SK-N-SH (cell line): Measurements from ENCODE around the gene CIITA. TPM values are rescaled to one million over a fixed set of nuclear protein-coding genes. Genes with fewer than 3 reads are reported as not detected.
"Not testable (repeated sequence)": the region's sequence is repeated elsewhere in the genome, so short reads cannot be mapped to it uniquely, and the experiment has no call there.

Experiments used
- CTCF ChIA-PET: fragments of 300-600, 350-600 bp; formaldehyde crosslinking; extraction: SDS; loops from one replicate; lab custom pipeline; 2021; lab: Yijun Ruan, JAX
- POLR2A ChIA-PET: fragments of 350-600 bp; sonication (Branson Sonifier 250); formaldehyde crosslinking; extraction: SDS; loops from one replicate; lab custom pipeline; 2020; ENCODE audit warnings: antibody characterized with exemption, inconsistent platforms; lab: Yijun Ruan, JAX
- DNase-seq: peaks from one replicate; pipeline ENCODE4 v3.0.0; 2012
- H2AFZ ChIP-seq: fragments of 200-600 bp; sonication (generic); 2 replicates; pipeline ENCODE4 v1.8.1; 2016; ENCODE audit warnings: antibody characterized with exemption, mild to moderate bottlenecking, low read depth
- H3F3A ChIP-seq: fragments of 200-600 bp; sonication (generic); replicated peaks from 2 replicates; pipeline ENCODE3; 2016; ENCODE audit warnings: antibody characterized with exemption, mild to moderate bottlenecking; ENCODE audit not compliant: insufficient read depth
- H3K27ac ChIP-seq, 2 experiments: fragments of 200-500 bp in 1 of 2; fragments of 200-600 bp in 1 of 2; sonication (Bioruptor generic) in 1 of 2; sonication (generic), shearing (Covaris generic) in 1 of 2; 2 replicates each; pipeline versions ENCODE4 v1.5.1 to v1.6.1; 2014 to 2016; ENCODE audit warnings: low read depth in 2 of 2, inconsistent platforms in 1 of 2, low read length in 1 of 2, mild to moderate bottlenecking in 1 of 2, mixed read lengths in 1 of 2
- H3K27me3 ChIP-seq: fragments of 200-600 bp; sonication (generic), shearing (Covaris generic); 2 replicates; pipeline ENCODE4 v1.6.1; 2016; ENCODE audit warnings: mixed run types; ENCODE audit not compliant: insufficient read depth
- H3K36me3 ChIP-seq, 2 experiments: fragments of 200-500 bp in 1 of 2; fragments of 200-600 bp in 1 of 2; sonication (Bioruptor generic) in 1 of 2; sonication (generic) in 1 of 2; replicated peaks in 1 of 2; 2 replicates each; pipeline versions ENCODE3 to v1.5.1; 2014 to 2016; ENCODE audit warnings: low read length in 1 of 2, mild to moderate bottlenecking in 1 of 2; ENCODE audit not compliant: insufficient read depth in 2 of 2, control insufficient read depth in 1 of 2
- H3K4me1 ChIP-seq, 2 experiments: fragments of 200-500 bp in 1 of 2; fragments of 200-600 bp in 1 of 2; sonication (Bioruptor generic) in 1 of 2; sonication (generic), shearing (Covaris generic) in 1 of 2; 2 replicates each; pipeline versions ENCODE4 v1.5.1 to v1.6.1; 2014 to 2016; ENCODE audit warnings: low read depth in 1 of 2, low read length in 1 of 2, mixed run types in 1 of 2; ENCODE audit not compliant: insufficient read depth in 2 of 2, control insufficient read depth in 1 of 2
- H3K4me2 ChIP-seq: fragments of 200-600 bp; sonication (generic), shearing (Covaris generic); 2 replicates; pipeline ENCODE4 v1.6.1; 2017; ENCODE audit warnings: mixed run types
- H3K4me3 ChIP-seq, 2 experiments: fragments of 200-500 bp in 1 of 2; fragments of 200-600 bp in 1 of 2; sonication (Bioruptor generic) in 1 of 2; sonication (generic), shearing (Covaris generic) in 1 of 2; 2 replicates each; pipeline versions ENCODE4 v1.5.1 to v1.8.1; 2014 to 2016; ENCODE audit warnings: low read depth in 2 of 2, inconsistent platforms in 1 of 2, low read length in 1 of 2, mild to moderate bottlenecking in 1 of 2, mixed read lengths in 1 of 2, moderate library complexity in 1 of 2
- H3K79me2 ChIP-seq: fragments of 200-600 bp; sonication (generic); 2 replicates; pipeline ENCODE4 v1.8.1; 2017; ENCODE audit warnings: mild to moderate bottlenecking; ENCODE audit not compliant: insufficient read depth
- H3K9ac ChIP-seq: fragments of 200-600 bp; sonication (generic); 2 replicates; pipeline ENCODE4 v1.6.1; 2017; ENCODE audit warnings: mixed run types
- H3K9me2 ChIP-seq: fragments of 200-600 bp; sonication (generic); 2 replicates; pipeline ENCODE4 v1.6.1; 2017; ENCODE audit warnings: mixed run types
- H3K9me3 ChIP-seq: fragments of 200-600 bp; sonication (generic); 2 replicates; pipeline ENCODE4 v1.6.1; 2017; ENCODE audit warnings: mixed run types, mild to moderate bottlenecking, moderate library complexity
- H4K20me1 ChIP-seq: fragments of 200-600 bp; sonication (generic); 2 replicates; pipeline ENCODE4 v1.6.1; 2017; ENCODE audit warnings: mild to moderate bottlenecking, mixed run types; ENCODE audit not compliant: insufficient read depth
- CTCF ChIP-seq: fragments of 200-600 bp; sonication (generic); IDR thresholded peaks from 2 replicates; pipeline ENCODE4 v1.6.1; 2017; ENCODE audit warnings: antibody characterized with exemption, mild to moderate bottlenecking, moderate library complexity
- ELF1 ChIP-seq: IDR thresholded peaks from 2 replicates; pipeline ENCODE4 v1.4.0; 2012
- EZH2phosphoT487 ChIP-seq: fragments of 200-600 bp; sonication (generic); IDR thresholded peaks from 2 replicates; pipeline ENCODE4 v1.6.1; 2017; ENCODE audit warnings: low read depth, mixed run types, mild to moderate bottlenecking, antibody characterized with exemption, moderate library complexity, borderline replicate concordance
- FOSL2 ChIP-seq: IDR thresholded peaks from 2 replicates; pipeline ENCODE4 v1.4.0; 2012; ENCODE audit warnings: low read depth, mild to moderate bottlenecking, moderate library complexity, borderline replicate concordance
- FOXJ3 ChIP-seq: sonication (generic); formaldehyde crosslinking; IDR thresholded peaks from 2 replicates; pipeline ENCODE4 v1.5.1; 2020; ENCODE audit warnings: mild to moderate bottlenecking, missing genetic modification reagents
- GABPA ChIP-seq: IDR thresholded peaks from 2 replicates; pipeline ENCODE4 v1.4.0; 2012; ENCODE audit warnings: low read depth, mild to moderate bottlenecking
- IRF3 ChIP-seq: fragments of 150-350 bp; IDR thresholded peaks from 2 replicates; pipeline ENCODE4 v1.6.1; 2016; ENCODE audit warnings: mild to moderate bottlenecking, low read depth, low read length
- MEF2A ChIP-seq: IDR thresholded peaks from 2 replicates; pipeline ENCODE4 v1.4.0; 2012; ENCODE audit warnings: low read depth, borderline replicate concordance
- NFIC ChIP-seq: IDR thresholded peaks from 2 replicates; pipeline ENCODE4 v1.4.0; 2012; ENCODE audit warnings: borderline replicate concordance
- NRF1 ChIP-seq: IDR thresholded peaks from 2 replicates; pipeline ENCODE4 v1.6.1; 2012; ENCODE audit warnings: low read depth, mild to moderate bottlenecking, low read length
- REST ChIP-seq: IDR thresholded peaks from 2 replicates; pipeline ENCODE4 v1.6.1; 2012; ENCODE audit warnings: mild to moderate bottlenecking, low read depth, low read length, moderate library complexity
- TCF12 ChIP-seq: IDR thresholded peaks from 2 replicates; pipeline ENCODE4 v1.4.0; 2012
- USF2 ChIP-seq: fragments of 150-350 bp; IDR thresholded peaks from 2 replicates; pipeline ENCODE4 v1.6.1; 2017; ENCODE audit warnings: antibody characterized with exemption, low read length, low read depth, borderline replicate concordance
- YY1 ChIP-seq: IDR thresholded peaks from 2 replicates; pipeline ENCODE4 v1.4.0; 2012; ENCODE audit warnings: low read depth, mild to moderate bottlenecking
- WGBS: methylation state at CpG from one replicate; pipeline ENCODE4 v1.1.6; 2017; ENCODE audit warnings: low lambda C conversion rate; 5-methylcytosine and 5-hydroxymethylcytosine counted together
- polyA plus RNA-seq, 3 experiments: library from polyadenylated mRNA; depleted of rRNA; stranded (reverse); fragments of >200 nt; gene quantifications; 2 replicates each; pipeline ENCODE4 v1.2.3, GENCODE V29; 2012

Gene CIITA
- polyA plus RNA-seq, 1 of the 3 experiments (the other 2 are of a cell fraction): 0.23 TPM

- H3K9me3 ChIP-seq, H2AFZ ChIP-seq, H3K79me2 ChIP-seq, H3K27ac ChIP-seq, POLR2A ChIA-PET, H3K9me2 ChIP-seq, H3K9ac ChIP-seq, H3K4me2 ChIP-seq, H3K4me3 ChIP-seq, H3K27me3 ChIP-seq, H4K20me1 ChIP-seq, DNase-seq: not testable (repeated sequence)
- Histone ChIP-seq H3K4me1 (peaks cover 7 to 14% of the 10 kb centered on the region in 2 experiments), H3K36me3 (peaks cover 9 to 28% of the 10 kb centered on the region in 2 experiments), H3F3A (peaks cover 16% of the 10 kb centered on the region)
- WGBS: 88% methylated on average over 4 of the region's 4 CpGs
- CTCF ChIA-PET: interaction anchor here (1.7 to 12.7 kb wide), 4 partner anchors 8 to 318 kb away, joined by 3 to 318 read pairs (median 126); partner anchors contain the start of genes CLEC16A and SOCS1
These were observed 89.6 kb downstream of the CIITA start for GRCh38 chr16:10966559-10966958.

GRCh38 chr16:10967986-10968385 lies 91.0 kb downstream of the CIITA start:
- no peaks in the 10 kb centered on the region for H3K27me3 ChIP-seq
- TF ChIP-seq REST: no peak
- no peak for TF ChIP-seq NRF1
- TF ChIP-seq TCF12: no peak
- TF ChIP-seq, all 33 proteins: peak for 0
- H3F3A ChIP-seq: peaks cover 12% of the 10 kb centered on the region
- peaks cover 6 to 29% of the 10 kb centered on the region in 2 experiments for H3K36me3 ChIP-seq
- H3K27ac ChIP-seq: no peak overlapping the region
- H4K20me1 ChIP-seq: no peaks in the 10 kb centered on the region
- no peak overlapping the region for H3K4me2 ChIP-seq
- WGBS: 65% methylated on average over 5 of the region's 5 CpGs
- H3K4me3 ChIP-seq: no peak overlapping the region
- no peak for DNase-seq
- no peaks in the 10 kb centered on the region for H3K9me2 ChIP-seq
- H3K79me2 ChIP-seq: no peaks in the 10 kb centered on the region
- no peak overlapping the region for H2AFZ ChIP-seq
- ChIA-PET POLR2A (interaction anchor here (0.7 to 1.0 kb wide), 2 partner anchors 288 to 371 kb away, joined by 3 read pairs; partner anchors contain the start of gene SOCS1), CTCF (interaction anchor here (1.1 to 12.7 kb wide), 5 partner anchors 18 to 428 kb away, joined by 4 to 318 read pairs (median 6); partner anchors contain the start of genes CLEC16A and SOCS1)
- no peaks in the 10 kb centered on the region for H3K9me3 ChIP-seq
- H3K4me1 ChIP-seq: peaks cover 5 to 22% of the 10 kb centered on the region in 2 experiments; a peak in 3 of 4 replicates
- no peak overlapping the region for H3K9ac ChIP-seq

- H3K79me2 ChIP-seq: no peaks in the 10 kb centered on the region
- peaks cover 12% of the 10 kb centered on the region for H3F3A ChIP-seq
- no peaks in the 10 kb centered on the region for H3K27me3 ChIP-seq
- no peaks in the 10 kb centered on the region for H3K9me3 ChIP-seq
- H3K4me3 ChIP-seq: no peak overlapping the region
- WGBS: 94% methylated on average over 3 of the region's 3 CpGs
- no peak overlapping the region for H2AFZ ChIP-seq
- POLR2A ChIA-PET: interaction anchor here (1.0 kb wide), 1 partner anchor 288 kb away, joined by 3 read pairs; the partner anchor contains the start of gene SOCS1
- peaks cover 3 to 28% of the 10 kb centered on the region in 2 experiments for H3K36me3 ChIP-seq
- H3K9ac ChIP-seq: no peak overlapping the region
- H3K27ac ChIP-seq: no peak overlapping the region
- no peaks in the 10 kb centered on the region for H4K20me1 ChIP-seq
- H3K4me1 ChIP-seq: peaks cover 5 to 22% of the 10 kb centered on the region in 2 experiments; a peak in 3 of 4 replicates
- no peak for DNase-seq
- H3K4me2 ChIP-seq: no peak overlapping the region
- H3K9me2 ChIP-seq: no peaks in the 10 kb centered on the region
- CTCF ChIA-PET: interaction anchor here (1.1 to 12.7 kb wide), 5 partner anchors 19 to 428 kb away, joined by 4 to 318 read pairs (median 5); partner anchors contain the start of genes CLEC16A and SOCS1
- TF ChIP-seq IRF3 (no peak), CTCF (no peak), NFIC (no peak), YY1 (no peak), MEF2A (no peak), FOXJ3 (CRISPR knock-in tag) (no peak), EZH2phosphoT487 (no peak), USF2 (no peak), ELF1 (no peak), GABPA (no peak), FOSL2 (no peak)
These were observed 91.5 kb downstream of the CIITA start for GRCh38 chr16:10968498-10968897.
